ENCODE measurements around the gene ZNF385B.

Gene ZNF385B

DNA sequence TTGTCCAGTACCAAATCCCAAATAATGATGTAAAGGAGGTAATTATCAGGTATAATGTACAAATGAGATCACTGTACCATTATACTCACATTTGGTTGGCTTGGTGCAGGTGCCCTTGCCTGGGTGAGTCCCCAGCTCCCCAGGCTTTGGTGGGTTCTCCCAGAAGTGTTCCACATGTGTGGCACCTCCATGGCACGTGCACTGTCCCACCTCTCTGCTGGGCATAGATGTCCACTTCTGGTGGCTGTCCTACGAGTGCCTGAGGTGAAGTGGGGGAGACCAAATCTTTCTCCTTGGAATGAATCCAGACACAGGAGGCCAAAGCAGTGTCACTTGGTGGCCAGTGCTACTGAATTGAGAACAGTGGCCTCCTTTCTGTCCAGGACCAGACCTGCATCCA, 434.3 kb downstream of the ZNF385B start:
- no peaks in the 10 kb centered on the region for H3K9me3 ChIP-seq (ENCODE audit: low read length)
- no peak overlapping the region for H3K4me3 ChIP-seq (ENCODE audit: low read depth, low read length, poor library complexity, severe bottlenecking)
- no peaks in the 10 kb centered on the region for H3K36me3 ChIP-seq (ENCODE audit: insufficient read depth, low read length)
- no peak for TF ChIP-seq EZH2 (IDR thresholded peaks at IDR 0.05; ENCODE audit: borderline replicate concordance, low read length)
- TF ChIP-seq, protein P1, sequence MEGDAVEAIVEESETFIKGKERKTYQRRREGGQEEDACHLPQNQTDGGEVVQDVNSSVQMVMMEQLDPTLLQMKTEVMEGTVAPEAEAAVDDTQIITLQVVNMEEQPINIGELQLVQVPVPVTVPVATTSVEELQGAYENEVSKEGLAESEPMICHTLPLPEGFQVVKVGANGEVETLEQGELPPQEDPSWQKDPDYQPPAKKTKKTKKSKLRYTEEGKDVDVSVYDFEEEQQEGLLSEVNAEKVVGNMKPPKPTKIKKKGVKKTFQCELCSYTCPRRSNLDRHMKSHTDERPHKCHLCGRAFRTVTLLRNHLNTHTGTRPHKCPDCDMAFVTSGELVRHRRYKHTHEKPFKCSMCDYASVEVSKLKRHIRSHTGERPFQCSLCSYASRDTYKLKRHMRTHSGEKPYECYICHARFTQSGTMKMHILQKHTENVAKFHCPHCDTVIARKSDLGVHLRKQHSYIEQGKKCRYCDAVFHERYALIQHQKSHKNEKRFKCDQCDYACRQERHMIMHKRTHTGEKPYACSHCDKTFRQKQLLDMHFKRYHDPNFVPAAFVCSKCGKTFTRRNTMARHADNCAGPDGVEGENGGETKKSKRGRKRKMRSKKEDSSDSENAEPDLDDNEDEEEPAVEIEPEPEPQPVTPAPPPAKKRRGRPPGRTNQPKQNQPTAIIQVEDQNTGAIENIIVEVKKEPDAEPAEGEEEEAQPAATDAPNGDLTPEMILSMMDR (IDR thresholded peaks at IDR 0.05; ENCODE audit: low read length) = no peak
- no peaks in the 10 kb centered on the region for H3K27me3 ChIP-seq (ENCODE audit: insufficient read depth, low read length)
- H4K20me1 ChIP-seq (ENCODE audit: insufficient read depth, low read length) = no peaks in the 10 kb centered on the region
- H3F3A ChIP-seq (ENCODE audit: insufficient read depth, low read length) = no peaks in the 10 kb centered on the region
- H3K4me1 ChIP-seq (ENCODE audit: insufficient read depth, low read length, severe bottlenecking) = no peaks in the 10 kb centered on the region
- H3K9me2 ChIP-seq (ENCODE audit: low read depth, low read length) = no peaks in the 10 kb centered on the region
- H3K27ac ChIP-seq (ENCODE audit: low read depth, low read length, poor library complexity, severe bottlenecking) = no peak overlapping the region
- no peaks in the 10 kb centered on the region for H3K79me2 ChIP-seq (ENCODE audit: insufficient read depth, low read length)
- no peak overlapping the region for H3K9ac ChIP-seq (ENCODE audit: low read length)
- no peak overlapping the region for H3K4me2 ChIP-seq (ENCODE audit: low read length)
- H2AFZ ChIP-seq (ENCODE audit: low read length) = no peak overlapping the region

DNA sequence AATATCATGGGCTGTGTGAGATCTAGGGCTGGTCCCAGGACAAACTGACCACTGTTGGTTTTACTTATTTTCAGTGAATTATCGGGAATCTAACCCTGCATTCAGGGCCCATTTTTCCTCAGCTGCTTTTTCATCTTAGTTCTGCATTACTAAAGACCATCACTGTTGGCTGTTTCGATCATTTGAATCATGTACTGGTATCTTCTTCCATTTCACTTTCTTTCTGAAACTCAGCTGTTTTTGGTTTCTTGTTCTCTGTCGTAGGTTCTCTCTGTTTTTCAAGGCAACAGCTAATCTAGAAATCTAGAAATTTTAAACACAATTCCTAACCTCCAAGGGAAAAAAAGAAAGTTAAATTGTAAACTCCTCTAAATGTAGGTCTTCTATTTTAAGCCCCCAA, 436.8 kb downstream of the ZNF385B start:
- Histone ChIP-seq H4K20me1 (ENCODE audit: insufficient read depth, low read length) (no peaks in the 10 kb centered on the region), H3K4me3 (ENCODE audit: low read depth, low read length, poor library complexity, severe bottlenecking) (no peak overlapping the region), H3K9me3 (ENCODE audit: low read length) (no peaks in the 10 kb centered on the region), H3K4me1 (ENCODE audit: insufficient read depth, low read length, severe bottlenecking) (no peaks in the 10 kb centered on the region), H3K9ac (ENCODE audit: low read length) (no peak overlapping the region), H3K36me3 (ENCODE audit: insufficient read depth, low read length) (no peaks in the 10 kb centered on the region), H3K27me3 (ENCODE audit: insufficient read depth, low read length) (no peaks in the 10 kb centered on the region), H3K79me2 (ENCODE audit: insufficient read depth, low read length) (no peaks in the 10 kb centered on the region), H3K4me2 (ENCODE audit: low read length) (no peak overlapping the region), H3K9me2 (ENCODE audit: low read depth, low read length) (no peaks in the 10 kb centered on the region), H3F3A (ENCODE audit: insufficient read depth, low read length) (no peaks in the 10 kb centered on the region), H3K27ac (ENCODE audit: low read depth, low read length, poor library complexity, severe bottlenecking) (no peak overlapping the region), H2AFZ (ENCODE audit: low read length) (no peak overlapping the region)
- TF ChIP-seq, protein P1 (IDR thresholded peaks at IDR 0.05; ENCODE audit: low read length) = no peak
- no peak for TF ChIP-seq EZH2 (IDR thresholded peaks at IDR 0.05; ENCODE audit: borderline replicate concordance, low read length)

DNA sequence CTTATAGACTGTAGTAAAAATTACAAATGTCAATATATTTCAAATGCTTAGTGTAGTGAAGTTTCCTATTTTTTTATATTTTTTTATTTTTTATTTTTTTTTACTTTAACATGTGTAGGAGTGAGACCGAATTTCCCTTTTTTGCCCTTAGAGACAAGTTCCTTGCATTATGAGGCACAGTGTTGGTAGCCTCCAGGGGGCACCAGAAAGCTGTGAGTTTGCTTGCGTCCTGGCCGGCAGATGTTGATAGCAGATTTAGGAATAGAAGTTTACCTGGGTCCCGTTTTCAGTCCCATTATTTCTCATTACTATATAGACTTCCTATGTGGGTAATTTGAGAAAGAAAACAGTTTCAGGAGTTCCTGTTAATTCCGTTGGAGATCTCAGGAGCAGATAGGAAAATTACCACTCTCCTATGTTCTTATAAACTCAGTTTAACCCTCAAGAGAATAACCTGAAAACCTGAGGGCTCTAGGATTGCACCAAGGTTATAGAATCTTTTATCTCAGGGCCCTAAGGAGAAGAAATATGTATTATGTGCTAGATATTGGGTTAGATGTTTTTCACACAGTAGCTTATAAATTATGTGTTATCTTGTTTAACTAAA, 439.3 kb downstream of the ZNF385B start:
- H3F3A ChIP-seq (ENCODE audit: insufficient read depth, low read length) = no peaks in the 10 kb centered on the region
- H3K4me1 ChIP-seq (ENCODE audit: insufficient read depth, low read length, severe bottlenecking) = no peaks in the 10 kb centered on the region
- H3K4me2 ChIP-seq (ENCODE audit: low read length) = no peak overlapping the region
- no peak overlapping the region for H3K4me3 ChIP-seq (ENCODE audit: low read depth, low read length, poor library complexity, severe bottlenecking)
- TF ChIP-seq, protein P1 (IDR thresholded peaks at IDR 0.05; ENCODE audit: low read length) = peak; percentile 83
- no peak for TF ChIP-seq EZH2 (IDR thresholded peaks at IDR 0.05; ENCODE audit: borderline replicate concordance, low read length)
- no peaks in the 10 kb centered on the region for H3K9me2 ChIP-seq (ENCODE audit: low read depth, low read length)
- H3K9ac ChIP-seq (ENCODE audit: low read length) = no peak overlapping the region
- H2AFZ ChIP-seq (ENCODE audit: low read length) = no peak overlapping the region
- H3K9me3 ChIP-seq (ENCODE audit: low read length) = no peaks in the 10 kb centered on the region
- no peaks in the 10 kb centered on the region for H4K20me1 ChIP-seq (ENCODE audit: insufficient read depth, low read length)
- no peaks in the 10 kb centered on the region for H3K79me2 ChIP-seq (ENCODE audit: insufficient read depth, low read length)
- H3K27me3 ChIP-seq (ENCODE audit: insufficient read depth, low read length) = no peaks in the 10 kb centered on the region
- H3K27ac ChIP-seq (ENCODE audit: low read depth, low read length, poor library complexity, severe bottlenecking) = no peak overlapping the region
- no peaks in the 10 kb centered on the region for H3K36me3 ChIP-seq (ENCODE audit: insufficient read depth, low read length)

Data from OCI-LY1 (cell line).